ENCODE results near the gene PRAMEF20. TPM values are rescaled to one million over a fixed set of nuclear protein-coding genes. Genes with fewer than 3 reads are reported as not detected.

The PRAMEF20 gene
- total RNA-seq, 2 donors from 2014 or later, result not detected

DNA sequence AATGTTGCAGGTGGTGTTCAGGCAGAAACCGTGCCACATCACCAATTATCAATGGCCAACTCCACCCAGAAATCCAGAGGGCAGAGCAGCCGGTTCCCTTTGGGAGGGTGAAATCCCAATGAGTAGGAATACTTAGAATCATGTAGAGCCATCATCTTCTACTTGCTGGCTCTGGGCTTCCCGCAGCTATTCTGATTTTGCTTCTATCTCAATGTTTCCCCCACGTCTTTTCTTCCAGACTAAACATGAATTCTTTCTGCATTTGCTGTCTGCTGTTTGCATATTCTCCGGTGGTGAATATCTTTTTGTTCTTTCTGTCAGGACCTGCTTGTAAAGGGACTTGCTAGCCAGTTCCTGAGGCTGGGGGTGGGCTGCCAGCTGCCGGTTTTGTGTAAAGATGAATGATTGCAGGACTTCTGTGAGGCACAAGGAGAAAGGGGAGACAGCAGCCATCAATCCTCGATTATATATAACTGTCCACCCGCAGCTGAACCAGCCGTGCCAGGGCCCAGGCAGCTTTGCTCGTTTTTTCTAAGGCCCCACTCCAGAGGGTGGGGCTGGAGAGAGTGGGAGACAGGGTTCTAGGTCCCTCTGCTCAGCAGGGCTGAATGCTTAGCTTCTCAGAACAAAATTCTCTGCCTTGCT lies 33.2 kb downstream of the PRAMEF20 start:
- DNase-seq (ENCODE audit: low spot score), result no peak
- ATAC-seq (ENCODE audit: insufficient number of reproducible peaks, low FRiP score, low read depth), result no peak

DNA sequence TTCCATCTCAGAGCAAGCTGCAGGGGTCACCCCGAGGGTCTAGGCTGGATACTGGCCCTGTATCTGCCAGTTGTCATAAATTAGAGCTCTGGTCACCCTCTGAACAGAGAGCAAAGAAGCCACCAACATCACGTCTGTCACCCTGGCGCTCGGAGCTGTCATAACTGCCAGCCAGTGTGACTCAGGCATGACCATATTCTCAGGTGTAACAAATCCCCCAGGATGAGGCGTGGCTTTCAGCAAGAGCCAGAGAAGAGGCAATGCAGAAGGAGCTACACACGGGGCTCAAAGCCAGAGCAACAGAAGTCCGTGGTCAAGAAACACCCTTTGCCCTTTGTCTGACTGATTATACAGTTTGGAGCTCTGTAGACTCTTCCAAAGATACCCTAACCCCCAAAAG lies 40.0 kb downstream of the PRAMEF20 start:
- Histone ChIP-seq H3K27ac (no peak overlapping the region), H3K4me1 (ENCODE audit: control insufficient read depth in 1 of 2, low read depth in 2 of 2) (no peaks in the 10 kb centered on the region), H3K27me3 (replicated peaks; ENCODE audit: insufficient read depth) (no peaks in the 10 kb centered on the region), H3K36me3 (no peaks in the 10 kb centered on the region), H3K4me3 (no peak overlapping the region), H3K9me3 (no peaks in the 10 kb centered on the region)
- DNase-seq (ENCODE audit: low spot score) (no peak), ATAC-seq (ENCODE audit: insufficient number of reproducible peaks, low FRiP score, low read depth) (no peak)
- TF ChIP-seq, protein P1, sequence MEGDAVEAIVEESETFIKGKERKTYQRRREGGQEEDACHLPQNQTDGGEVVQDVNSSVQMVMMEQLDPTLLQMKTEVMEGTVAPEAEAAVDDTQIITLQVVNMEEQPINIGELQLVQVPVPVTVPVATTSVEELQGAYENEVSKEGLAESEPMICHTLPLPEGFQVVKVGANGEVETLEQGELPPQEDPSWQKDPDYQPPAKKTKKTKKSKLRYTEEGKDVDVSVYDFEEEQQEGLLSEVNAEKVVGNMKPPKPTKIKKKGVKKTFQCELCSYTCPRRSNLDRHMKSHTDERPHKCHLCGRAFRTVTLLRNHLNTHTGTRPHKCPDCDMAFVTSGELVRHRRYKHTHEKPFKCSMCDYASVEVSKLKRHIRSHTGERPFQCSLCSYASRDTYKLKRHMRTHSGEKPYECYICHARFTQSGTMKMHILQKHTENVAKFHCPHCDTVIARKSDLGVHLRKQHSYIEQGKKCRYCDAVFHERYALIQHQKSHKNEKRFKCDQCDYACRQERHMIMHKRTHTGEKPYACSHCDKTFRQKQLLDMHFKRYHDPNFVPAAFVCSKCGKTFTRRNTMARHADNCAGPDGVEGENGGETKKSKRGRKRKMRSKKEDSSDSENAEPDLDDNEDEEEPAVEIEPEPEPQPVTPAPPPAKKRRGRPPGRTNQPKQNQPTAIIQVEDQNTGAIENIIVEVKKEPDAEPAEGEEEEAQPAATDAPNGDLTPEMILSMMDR (IDR thresholded peaks at IDR 0.05), result no peak

More for the DNA sequence above, 33.2 kb downstream of the PRAMEF20 start:
- no peaks in the 10 kb centered on the region for H3K27me3 ChIP-seq (replicated peaks; ENCODE audit: insufficient read depth)
- H3K4me1 ChIP-seq (ENCODE audit: control insufficient read depth in 1 of 2, low read depth in 2 of 2), result no peaks in the 10 kb centered on the region
- TF ChIP-seq, protein P1 (IDR thresholded peaks at IDR 0.05), result no peak
- no peak overlapping the region for H3K27ac ChIP-seq
- H3K9me3 ChIP-seq, result no peaks in the 10 kb centered on the region
- no peak overlapping the region for H3K4me3 ChIP-seq
- H3K36me3 ChIP-seq, result no peaks in the 10 kb centered on the region

DNA sequence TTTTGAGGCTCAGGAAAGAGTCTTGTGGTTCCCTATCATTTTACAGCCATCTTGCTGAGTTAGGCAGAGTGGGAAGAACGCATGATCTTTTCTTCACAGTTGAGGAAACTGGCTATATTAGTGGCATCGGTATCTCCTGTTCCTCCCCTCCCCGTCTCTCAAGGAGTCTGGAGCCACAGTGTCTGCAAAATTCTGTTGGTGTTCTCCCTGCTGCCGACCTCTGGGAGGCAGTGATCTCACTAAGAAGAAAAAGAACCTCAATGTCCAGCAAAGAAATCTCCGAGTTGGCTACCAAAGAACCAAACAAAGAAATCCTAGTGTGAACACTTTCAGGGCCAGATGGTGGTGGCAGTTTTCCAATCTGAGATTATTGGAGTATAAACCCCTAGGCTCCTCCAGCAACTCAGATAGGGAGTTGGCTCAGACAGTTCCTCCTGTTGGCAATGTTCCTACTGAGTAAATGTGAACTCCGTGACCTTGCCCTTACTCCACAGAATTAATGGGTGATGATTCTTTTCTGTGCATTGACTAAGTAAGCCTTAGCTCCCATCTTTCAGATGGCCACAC lies 41.2 kb downstream of the PRAMEF20 start:
- TF ChIP-seq, protein P1 (IDR thresholded peaks at IDR 0.05), result no peak
- Histone ChIP-seq H3K4me3 (no peak overlapping the region), H3K9me3 (no peaks in the 10 kb centered on the region), H3K36me3 (no peaks in the 10 kb centered on the region), H3K4me1 (ENCODE audit: control insufficient read depth in 1 of 2, low read depth in 2 of 2) (no peaks in the 10 kb centered on the region), H3K27ac (no peak overlapping the region), H3K27me3 (replicated peaks; ENCODE audit: insufficient read depth) (no peaks in the 10 kb centered on the region)
- ATAC-seq (ENCODE audit: insufficient number of reproducible peaks, low FRiP score, low read depth), result no peak
- no peak for DNase-seq (ENCODE audit: low spot score)

DNA sequence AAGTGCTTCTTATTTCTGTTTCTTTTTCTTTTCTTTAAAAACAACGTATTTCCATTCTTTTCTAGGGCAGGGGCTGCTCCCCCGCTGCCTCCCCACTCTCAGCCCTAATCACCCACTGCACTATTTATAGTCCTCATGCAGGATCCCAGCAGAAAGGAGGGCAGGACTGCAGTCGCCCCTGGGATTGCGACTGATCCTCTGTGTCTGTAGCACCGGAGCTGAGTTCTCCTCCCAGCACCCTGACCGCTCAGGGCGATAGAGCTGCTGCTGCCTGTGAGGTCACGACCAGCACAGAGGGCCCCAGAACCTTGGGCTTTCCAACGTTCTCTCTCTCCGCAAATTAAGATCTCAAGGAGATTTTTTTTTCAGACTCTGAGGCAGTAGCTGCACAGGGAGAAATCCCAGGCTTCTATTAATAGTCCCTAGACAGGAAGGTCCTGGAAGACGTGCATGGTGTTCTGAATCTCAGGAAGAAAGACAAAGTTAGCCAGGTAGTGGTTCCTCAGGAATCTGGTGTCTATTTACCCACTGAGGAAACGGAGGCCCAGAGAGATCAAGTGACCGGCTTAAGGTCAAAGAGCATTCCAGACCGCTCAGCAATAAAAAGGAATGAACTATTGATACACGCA lies 46.8 kb downstream of the PRAMEF20 start:
- H3K9me3 ChIP-seq, result no peaks in the 10 kb centered on the region
- DNase-seq (ENCODE audit: low spot score) (no peak), ATAC-seq (ENCODE audit: insufficient number of reproducible peaks, low FRiP score, low read depth) (no peak)
- TF ChIP-seq, protein P1 (IDR thresholded peaks at IDR 0.05), result no peak
- no peak overlapping the region for H3K4me3 ChIP-seq
- no peaks in the 10 kb centered on the region for H3K36me3 ChIP-seq
- H3K4me1 ChIP-seq (ENCODE audit: control insufficient read depth in 1 of 2, low read depth in 2 of 2), result no peaks in the 10 kb centered on the region
- H3K27me3 ChIP-seq (replicated peaks; ENCODE audit: insufficient read depth), result no peaks in the 10 kb centered on the region
- no peak overlapping the region for H3K27ac ChIP-seq

DNA sequence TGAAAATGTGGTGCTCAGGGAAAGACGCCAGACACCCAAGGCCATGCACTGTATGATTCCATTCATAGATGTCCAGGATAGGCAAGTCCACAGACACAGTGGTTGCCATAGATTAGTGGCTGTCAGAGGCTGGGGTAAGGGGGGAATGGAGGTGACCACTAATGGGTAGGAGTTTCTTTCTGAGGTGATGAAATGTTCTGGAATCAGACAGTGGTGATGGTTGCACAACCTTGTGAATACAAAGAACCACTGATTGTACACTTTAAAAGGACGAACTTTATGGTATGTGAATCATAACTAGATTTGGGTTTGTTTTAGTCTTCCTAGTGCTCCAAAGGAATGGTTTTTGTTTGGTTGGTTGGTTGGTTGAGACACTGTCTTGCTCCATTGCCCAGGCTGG lies 51.7 kb downstream of the PRAMEF20 start:
- DNase-seq (ENCODE audit: low spot score) (no peak), ATAC-seq (ENCODE audit: insufficient number of reproducible peaks, low FRiP score, low read depth) (no peak)
- no peaks in the 10 kb centered on the region for H3K9me3 ChIP-seq
- no peaks in the 10 kb centered on the region for H3K36me3 ChIP-seq
- H3K27ac ChIP-seq, result no peak overlapping the region
- no peak overlapping the region for H3K4me3 ChIP-seq
- TF ChIP-seq, protein P1 (IDR thresholded peaks at IDR 0.05), result no peak
- no peaks in the 10 kb centered on the region for H3K27me3 ChIP-seq (replicated peaks; ENCODE audit: insufficient read depth)
- no peaks in the 10 kb centered on the region for H3K4me1 ChIP-seq (ENCODE audit: control insufficient read depth in 1 of 2, low read depth in 2 of 2)
